Naive thymus-derived CD4-positive, alpha-beta T cell (primary cell): ENCODE data around the gene APBA2. TPM values are rescaled to one million over a fixed set of nuclear protein-coding genes. Genes with fewer than 3 reads are reported as not detected.
A peak's percentile ranks its signal among the peaks of the same experiment; 100 is the strongest.

Experiments
- ATAC-seq: fragments of 150-1000 bp; cut with Tn5 transposase; 2 replicates; pipeline ENCODE4 v1.10.0; 2021; ENCODE audit warnings: mild to moderate bottlenecking, moderate library complexity
- CTCF ChIA-PET: fragments of 350-600 bp; sonication (Branson Sonifier 250); formaldehyde crosslinking; loops from one replicate; lab custom pipeline; 2021; ENCODE audit warnings: antibody characterized with exemption; lab: Charles Lee
- POLR2A ChIA-PET: fragments of 350-600 bp; sonication (Branson Sonifier 250); formaldehyde crosslinking; loops from one replicate; lab custom pipeline; 2021; ENCODE audit warnings: antibody characterized with exemption, inconsistent platforms; lab: Charles Lee
- DNase-seq, 9 donors: peaks; one replicate each; pipeline versions ENCODE4 v3.0.0 to v3.0.0-alpha.2; 2020 to 2022; ENCODE audit warnings: mixed read lengths in 1 of 9
- H3K27ac ChIP-seq: one replicate; pipeline ENCODE4 v1.7.0; 2013; ENCODE audit warnings: mild to moderate bottlenecking, low read depth, low read length, moderate library complexity
- H3K27me3 ChIP-seq, 2 donors: one replicate each; pipeline ENCODE4 v1.7.0; 2013; ENCODE audit warnings: low read length in 2 of 2, mild to moderate bottlenecking in 2 of 2, moderate library complexity in 2 of 2; ENCODE audit not compliant: control insufficient read depth in 2 of 2, insufficient read depth in 2 of 2
- H3K36me3 ChIP-seq, 3 experiments: 1 replicate in 2 of 3; 2 replicates in 1 of 3; pipeline ENCODE4 v1.7.0; 2013; ENCODE audit warnings: low read length in 3 of 3, mild to moderate bottlenecking in 3 of 3, moderate library complexity in 1 of 3; ENCODE audit not compliant: insufficient read depth in 3 of 3, control insufficient read depth in 2 of 3
- H3K4me1 ChIP-seq, 2 donors: one replicate each; pipeline ENCODE4 v1.7.0; 2013; ENCODE audit warnings: low read length in 2 of 2, mild to moderate bottlenecking in 2 of 2, moderate library complexity in 1 of 2; ENCODE audit not compliant: control insufficient read depth in 2 of 2, insufficient read depth in 2 of 2
- H3K4me3 ChIP-seq: 2 replicates; pipeline ENCODE4 v1.7.0; 2013; ENCODE audit warnings: mild to moderate bottlenecking, low read length
- H3K9me3 ChIP-seq, 3 experiments: 1 replicate in 2 of 3; 2 replicates in 1 of 3; pipeline ENCODE4 v1.7.0; 2013; ENCODE audit warnings: low read length in 3 of 3; ENCODE audit not compliant: control insufficient read depth in 2 of 3
- H3K27ac Mint-ChIP-seq, 9 donors: one replicate each; pipeline ENCODE4 v1.8.0; 2020 to 2022; ENCODE audit warnings: mixed read lengths in 9 of 9, mild to moderate bottlenecking in 8 of 9, moderate library complexity in 5 of 9, inconsistent platforms in 2 of 9
- H3K27me3 Mint-ChIP-seq, 5 donors: one replicate each; pipeline ENCODE4 v1.8.0; 2021 to 2022; ENCODE audit warnings: mixed read lengths in 5 of 5, mild to moderate bottlenecking in 1 of 5
- H3K36me3 Mint-ChIP-seq, 5 donors: one replicate each; pipeline ENCODE4 v1.8.0; 2020 to 2022; ENCODE audit warnings: mixed read lengths in 5 of 5, mild to moderate bottlenecking in 3 of 5, inconsistent platforms in 1 of 5
- H3K4me1 Mint-ChIP-seq, 7 donors: one replicate each; pipeline ENCODE4 v1.8.0; 2020 to 2022; ENCODE audit warnings: mixed read lengths in 7 of 7, mild to moderate bottlenecking in 3 of 7, inconsistent platforms in 1 of 7
- H3K4me3 Mint-ChIP-seq, 10 donors: one replicate each; pipeline ENCODE4 v1.8.0; 2020 to 2022; ENCODE audit warnings: mild to moderate bottlenecking in 10 of 10, mixed read lengths in 10 of 10, moderate library complexity in 6 of 10, inconsistent platforms in 2 of 10
- H3K9me3 Mint-ChIP-seq, 11 donors: one replicate each; pipeline ENCODE4 v1.8.0; 2020 to 2022; ENCODE audit warnings: mixed read lengths in 11 of 11, mild to moderate bottlenecking in 4 of 11, inconsistent platforms in 1 of 11, moderate library complexity in 1 of 11
- intact Hi-C, 2 donors: fragments of 100-400 bp; cut with micrococcal nuclease; formaldehyde crosslinking; loops; one replicate each; pipeline ENCODE4 v1.15.1; 2023
- polyA plus RNA-seq, 2 donors: library from polyadenylated mRNA; unstranded; fragments of 300-500 nt; fragmentation: Illumina TruSeq; gene quantifications; one replicate each; pipeline ENCODE4 v1.2.3, GENCODE V29; 2021
- total RNA-seq, 6 experiments: library from RNA in 5 of 6; stranded (reverse) in 5 of 6; gene quantifications; 1 replicate in 5 of 6; 2 replicates in 1 of 6; pipeline ENCODE4 v1.2.3 and lab custom pipeline; 2021 to 2026

Gene APBA2
- total and polyA plus RNA-seq, 7 experiments from 2014 or later: 7.7 to 139 (median 110) TPM

GRCh38 chr15:29062179-29062591 is 176.4 kb downstream of the APBA2 start:
- H3K9me3 ChIP-seq: no peaks in the 10 kb centered on the region
- H3K4me3 ChIP-seq: no peak overlapping the region
- no peaks in the 10 kb centered on the region for H3K27me3 ChIP-seq
- ChIA-PET POLR2A (no interaction called here), CTCF (no interaction called here)
- ATAC-seq (no peak), DNase-seq (no peak)
- H3K9me3 Mint-ChIP-seq: peaks cover 0 to 7% (median 0%) of the 10 kb centered on the region in 11 donors
- H3K27me3 Mint-ChIP-seq: no peaks in the 10 kb centered on the region
- peaks cover 0 to 9% (median 0%) of the 10 kb centered on the region in 3 experiments for H3K36me3 ChIP-seq
- H3K4me1 ChIP-seq: no peaks in the 10 kb centered on the region
- no peak overlapping the region for H3K27ac ChIP-seq
- H3K27ac Mint-ChIP-seq: peak overlapping the region in 2 of 9 donors; percentile 46 to 63
- H3K36me3 Mint-ChIP-seq: peaks cover 0 to 44% (median 40%) of the 10 kb centered on the region in 5 donors
- peak overlapping the region in 1 of 10 donors; percentile 7 for H3K4me3 Mint-ChIP-seq
- peaks cover 0 to 77% (median 70%) of the 10 kb centered on the region in 7 donors for H3K4me1 Mint-ChIP-seq
- intact Hi-C loops: no loop called here

- Histone ChIP-seq H3K27ac (no peak overlapping the region), H3K36me3 (peaks cover 0 to 9% (median 0%) of the 10 kb centered on the region in 3 experiments), H3K4me3 (no peak overlapping the region), H3K9me3 (no peaks in the 10 kb centered on the region), H3K4me1 (no peaks in the 10 kb centered on the region), H3K27me3 (no peaks in the 10 kb centered on the region)
- no peaks in the 10 kb centered on the region for H3K27me3 Mint-ChIP-seq
- intact Hi-C loops: no loop called here
- CTCF ChIA-PET: no interaction called here
- peak overlapping the region in 2 of 9 donors; percentile 46 to 63 for H3K27ac Mint-ChIP-seq
- H3K9me3 Mint-ChIP-seq: peaks cover 0 to 7% (median 0%) of the 10 kb centered on the region in 11 donors
- DNase-seq: no peak
- H3K4me1 Mint-ChIP-seq: peaks cover 0 to 75% (median 66%) of the 10 kb centered on the region in 7 donors
- no peak for ATAC-seq
- POLR2A ChIA-PET: no interaction called here
- no peak overlapping the region for H3K4me3 Mint-ChIP-seq
- peaks cover 0 to 44% (median 40%) of the 10 kb centered on the region in 5 donors for H3K36me3 Mint-ChIP-seq
Observed at GRCh38 chr15:29062626-29063025, 176.9 kb downstream of the APBA2 start.

- no peak for DNase-seq
- Histone ChIP-seq H3K9me3 (no peaks in the 10 kb centered on the region), H3K36me3 (peaks cover 0 to 17% (median 0%) of the 10 kb centered on the region in 3 experiments), H3K4me3 (no peak overlapping the region), H3K4me1 (no peaks in the 10 kb centered on the region), H3K27me3 (no peaks in the 10 kb centered on the region), H3K27ac (no peak overlapping the region)
- ATAC-seq: no peak
- Mint-ChIP-seq H3K27me3 (no peaks in the 10 kb centered on the region), H3K9me3 (peaks cover 0 to 10% (median under 1%) of the 10 kb centered on the region in 11 donors), H3K4me3 (no peak overlapping the region), H3K4me1 (peaks cover 0 to 71% (median 56%) of the 10 kb centered on the region in 7 donors), H3K36me3 (peaks cover 0 to 43% (median 37%) of the 10 kb centered on the region in 5 donors), H3K27ac (peak overlapping the region in 2 of 9 donors; percentile 14 to 86)
- ChIA-PET POLR2A (no interaction called here), CTCF (no interaction called here)
- intact Hi-C loops: no loop called here
Observed at GRCh38 chr15:29063646-29064045, 177.9 kb downstream of the APBA2 start.

GRCh38 chr15:29064290-29064689 is 178.5 kb downstream of the APBA2 start:
- intact Hi-C loops: no loop called here
- peaks cover 0 to 70% (median 51%) of the 10 kb centered on the region in 7 donors for H3K4me1 Mint-ChIP-seq
- H3K4me3 Mint-ChIP-seq: peak overlapping the region in 1 of 10 donors; percentile 21
- no peak overlapping the region for H3K4me3 ChIP-seq
- H3K4me1 ChIP-seq: no peaks in the 10 kb centered on the region
- CTCF ChIA-PET: no interaction called here
- ATAC-seq (no peak), DNase-seq (no peak)
- peak overlapping the region in 2 of 9 donors; percentile 14 to 74 for H3K27ac Mint-ChIP-seq
- no peaks in the 10 kb centered on the region for H3K9me3 ChIP-seq
- H3K36me3 Mint-ChIP-seq: peaks cover 0 to 42% (median 40%) of the 10 kb centered on the region in 5 donors
- no peaks in the 10 kb centered on the region for H3K27me3 Mint-ChIP-seq
- peaks cover 0 to 11% (median 2%) of the 10 kb centered on the region in 11 donors for H3K9me3 Mint-ChIP-seq
- no peaks in the 10 kb centered on the region for H3K27me3 ChIP-seq
- H3K36me3 ChIP-seq: peaks cover 0 to 17% (median 0%) of the 10 kb centered on the region in 3 experiments
- no peak overlapping the region for H3K27ac ChIP-seq
- POLR2A ChIA-PET: no interaction called here

GRCh38 chr15:29064731-29065130 is 179.0 kb downstream of the APBA2 start:
- Mint-ChIP-seq H3K27me3 (no peaks in the 10 kb centered on the region), H3K4me1 (peaks cover 0 to 74% (median 52%) of the 10 kb centered on the region in 7 donors), H3K27ac (peak overlapping the region in 4 of 9 donors; percentile 25 to 63 (median 29)), H3K4me3 (no peak overlapping the region), H3K36me3 (peaks cover 0 to 45% (median 43%) of the 10 kb centered on the region in 5 donors), H3K9me3 (peaks cover 0 to 13% (median 2%) of the 10 kb centered on the region in 11 donors)
- CTCF ChIA-PET: no interaction called here
- intact Hi-C loops: no loop called here
- POLR2A ChIA-PET: interaction anchor here (0.6 kb wide), 1 partner anchor 16 kb away, joined by 3 read pairs; no protein-coding TSS in a partner anchor
- Histone ChIP-seq H3K4me3 (no peak overlapping the region), H3K9me3 (no peaks in the 10 kb centered on the region), H3K27me3 (no peaks in the 10 kb centered on the region), H3K4me1 (no peaks in the 10 kb centered on the region), H3K36me3 (peaks cover 0 to 15% (median 0%) of the 10 kb centered on the region in 3 experiments), H3K27ac (no peak overlapping the region)
- ATAC-seq (no peak), DNase-seq (no peak)

- DNase-seq (no peak), ATAC-seq (no peak)
- ChIA-PET POLR2A (no interaction called here), CTCF (interaction anchor here (0.6 kb wide), 1 partner anchor 1914 kb away, joined by 3 read pairs; no protein-coding TSS in a partner anchor)
- Mint-ChIP-seq H3K4me3 (no peak overlapping the region), H3K27me3 (no peaks in the 10 kb centered on the region), H3K4me1 (peaks cover 0 to 68% (median 46%) of the 10 kb centered on the region in 7 donors), H3K9me3 (peaks cover 0 to 13% (median 2%) of the 10 kb centered on the region in 11 donors), H3K27ac (peak overlapping the region in 2 of 9 donors; percentile 25 to 32), H3K36me3 (peaks cover 0 to 51% (median 39%) of the 10 kb centered on the region in 5 donors)
- Histone ChIP-seq H3K36me3 (peaks cover 0 to 10% (median 0%) of the 10 kb centered on the region in 3 experiments), H3K4me3 (no peak overlapping the region), H3K27ac (no peak overlapping the region), H3K4me1 (no peaks in the 10 kb centered on the region), H3K9me3 (no peaks in the 10 kb centered on the region), H3K27me3 (no peaks in the 10 kb centered on the region)
- intact Hi-C loops: no loop called here
Observed at GRCh38 chr15:29065571-29065970, 179.8 kb downstream of the APBA2 start.
